Stomach smooth muscle (tissue), 2 donors: ENCODE results near the gene CHST9.
A peak's percentile ranks its signal among the peaks of the same experiment; 100 is the strongest.

Experiments used
- H3K27ac ChIP-seq: one replicate; pipeline ENCODE4 v1.7.0; 2013; ENCODE audit warnings: mild to moderate bottlenecking, low read length, inconsistent platforms
- H3K27me3 ChIP-seq, 2 donors: one replicate each; pipeline ENCODE4 v1.7.0; 2013; ENCODE audit warnings: low read length in 2 of 2; ENCODE audit not compliant: insufficient read depth in 2 of 2, control insufficient read depth in 1 of 2
- H3K36me3 ChIP-seq, 2 donors: one replicate each; pipeline ENCODE4 v1.7.0; 2013; ENCODE audit warnings: low read length in 2 of 2; ENCODE audit not compliant: control insufficient read depth in 2 of 2, insufficient read depth in 2 of 2
- H3K4me1 ChIP-seq: one replicate; pipeline ENCODE4 v1.7.0; 2013; ENCODE audit warnings: low read length; ENCODE audit not compliant: control insufficient read depth, insufficient read depth
- H3K4me3 ChIP-seq, 2 donors: one replicate each; pipeline ENCODE4 v1.7.0; 2013; ENCODE audit warnings: low read length in 2 of 2
- H3K9ac ChIP-seq, 2 donors: one replicate each; pipeline ENCODE4 v1.7.0; 2013; ENCODE audit warnings: low read length in 2 of 2, mild to moderate bottlenecking in 1 of 2
- H3K9me3 ChIP-seq, 2 donors: one replicate each; pipeline ENCODE4 v1.7.0; 2013; ENCODE audit warnings: low read length in 2 of 2; ENCODE audit not compliant: control insufficient read depth in 2 of 2
- donor health status: healthy.
- donor health status: Pancreatic carcinoma.

Gene CHST9

GRCh38 chr18:27211569-27211968 is 26.5 kb upstream of the CHST9 start:
- no peaks in the 10 kb centered on the region for H3K36me3 ChIP-seq
- H3K4me3 ChIP-seq, result no peak overlapping the region
- H3K9ac ChIP-seq, result no peak overlapping the region
- H3K4me1 ChIP-seq, result no peaks in the 10 kb centered on the region
- H3K27ac ChIP-seq, result no peak overlapping the region
- no peaks in the 10 kb centered on the region for H3K9me3 ChIP-seq
- no peaks in the 10 kb centered on the region for H3K27me3 ChIP-seq

- H3K4me3 ChIP-seq, result no peak overlapping the region
- no peak overlapping the region for H3K9ac ChIP-seq
- no peaks in the 10 kb centered on the region for H3K27me3 ChIP-seq
- H3K36me3 ChIP-seq, result no peaks in the 10 kb centered on the region
- H3K4me1 ChIP-seq, result no peaks in the 10 kb centered on the region
- H3K27ac ChIP-seq, result no peak overlapping the region
- no peaks in the 10 kb centered on the region for H3K9me3 ChIP-seq
Observed at GRCh38 chr18:27206411-27206810, 21.3 kb upstream of the CHST9 start.

- Histone ChIP-seq H3K9me3 (no peaks in the 10 kb centered on the region), H3K27ac (no peak overlapping the region), H3K4me3 (no peak overlapping the region), H3K9ac (no peak overlapping the region), H3K4me1 (no peaks in the 10 kb centered on the region), H3K27me3 (no peaks in the 10 kb centered on the region), H3K36me3 (no peaks in the 10 kb centered on the region)
Observed at GRCh38 chr18:27202741-27203140, 17.6 kb upstream of the CHST9 start.

GRCh38 chr18:27198036-27198435 is 12.9 kb upstream of the CHST9 start:
- Histone ChIP-seq H3K4me1 (no peaks in the 10 kb centered on the region), H3K36me3 (no peaks in the 10 kb centered on the region), H3K27ac (no peak overlapping the region), H3K9me3 (no peaks in the 10 kb centered on the region), H3K4me3 (no peak overlapping the region), H3K9ac (no peak overlapping the region), H3K27me3 (no peaks in the 10 kb centered on the region)

- no peak overlapping the region for H3K27ac ChIP-seq
- H3K36me3 ChIP-seq, result no peaks in the 10 kb centered on the region
- no peaks in the 10 kb centered on the region for H3K4me1 ChIP-seq
- no peaks in the 10 kb centered on the region for H3K9me3 ChIP-seq
- no peak overlapping the region for H3K9ac ChIP-seq
- no peak overlapping the region for H3K4me3 ChIP-seq
- peaks cover 7 to 16% of the 10 kb centered on the region in 2 donors for H3K27me3 ChIP-seq
Observed at GRCh38 chr18:27188309-27188708, 3.2 kb upstream of the CHST9 start.

GRCh38 chr18:27185897-27186296 is 789 bp upstream of the CHST9 start:
- Histone ChIP-seq H3K9ac (no peak overlapping the region), H3K27me3 (peaks cover 7 to 16% of the 10 kb centered on the region in 2 donors), H3K4me1 (no peaks in the 10 kb centered on the region), H3K4me3 (no peak overlapping the region), H3K27ac (no peak overlapping the region), H3K9me3 (no peaks in the 10 kb centered on the region), H3K36me3 (no peaks in the 10 kb centered on the region)

GRCh38 chr18:27184115-27185024 is 738 bp downstream of the CHST9 start:
- no peaks in the 10 kb centered on the region for H3K36me3 ChIP-seq
- H3K27ac ChIP-seq, result no peak overlapping the region
- H3K9ac ChIP-seq, result no peak overlapping the region
- H3K4me3 ChIP-seq, result peak overlapping the region; percentile 36 to 38
- peaks cover 7 to 16% of the 10 kb centered on the region in 2 donors for H3K27me3 ChIP-seq
- no peaks in the 10 kb centered on the region for H3K9me3 ChIP-seq
- no peaks in the 10 kb centered on the region for H3K4me1 ChIP-seq

- Histone ChIP-seq H3K4me1 (no peaks in the 10 kb centered on the region), H3K9ac (no peak overlapping the region), H3K9me3 (no peaks in the 10 kb centered on the region), H3K27me3 (peaks cover 7 to 16% of the 10 kb centered on the region in 2 donors), H3K36me3 (no peaks in the 10 kb centered on the region), H3K27ac (no peak overlapping the region), H3K4me3 (no peak overlapping the region)
Observed at GRCh38 chr18:27181726-27182125, 3.4 kb downstream of the CHST9 start.

- H3K9ac ChIP-seq, result no peak overlapping the region
- no peak overlapping the region for H3K4me3 ChIP-seq
- H3K36me3 ChIP-seq, result no peaks in the 10 kb centered on the region
- H3K9me3 ChIP-seq, result no peaks in the 10 kb centered on the region
- no peak overlapping the region for H3K27ac ChIP-seq
- no peaks in the 10 kb centered on the region for H3K27me3 ChIP-seq
- H3K4me1 ChIP-seq, result no peaks in the 10 kb centered on the region
Observed at GRCh38 chr18:27178424-27178823, 6.7 kb downstream of the CHST9 start.

GRCh38 chr18:27175914-27176313 is 9.2 kb downstream of the CHST9 start:
- Histone ChIP-seq H3K9me3 (no peaks in the 10 kb centered on the region), H3K27ac (no peak overlapping the region), H3K27me3 (no peaks in the 10 kb centered on the region), H3K36me3 (no peaks in the 10 kb centered on the region), H3K9ac (no peak overlapping the region), H3K4me3 (no peak overlapping the region), H3K4me1 (no peaks in the 10 kb centered on the region)

- H3K9me3 ChIP-seq, result no peaks in the 10 kb centered on the region
- H3K9ac ChIP-seq, result no peak overlapping the region
- no peak overlapping the region for H3K4me3 ChIP-seq
- H3K4me1 ChIP-seq, result no peaks in the 10 kb centered on the region
- no peaks in the 10 kb centered on the region for H3K27me3 ChIP-seq
- H3K27ac ChIP-seq, result no peak overlapping the region
- no peaks in the 10 kb centered on the region for H3K36me3 ChIP-seq
Observed at GRCh38 chr18:27175245-27175644, 9.9 kb downstream of the CHST9 start.
